ENCODE measurements around the gene BTN2A1.

The BTN2A1 gene

DNA sequence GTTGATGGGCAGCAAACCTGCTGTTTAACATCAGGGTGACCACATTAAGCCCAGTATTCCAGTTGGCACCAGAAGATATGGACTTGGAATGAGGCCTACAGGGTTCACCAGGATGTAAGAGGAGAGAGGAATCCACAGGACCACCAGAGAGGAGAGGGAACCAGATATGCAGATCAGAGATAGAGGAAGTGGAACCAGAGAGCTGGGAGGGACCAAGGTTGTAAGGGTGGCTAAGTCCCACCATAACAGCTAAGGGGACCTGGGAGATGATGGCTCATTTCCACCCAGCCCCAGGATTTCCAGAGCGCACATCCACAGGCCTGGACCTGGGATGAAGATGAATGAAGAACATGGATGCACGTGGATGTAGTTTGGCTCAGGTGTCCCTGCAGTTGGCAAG is 11.1 kb downstream of the BTN2A1 start:
- DNase-seq (ENCODE audit: low spot score) = no peak

DNA sequence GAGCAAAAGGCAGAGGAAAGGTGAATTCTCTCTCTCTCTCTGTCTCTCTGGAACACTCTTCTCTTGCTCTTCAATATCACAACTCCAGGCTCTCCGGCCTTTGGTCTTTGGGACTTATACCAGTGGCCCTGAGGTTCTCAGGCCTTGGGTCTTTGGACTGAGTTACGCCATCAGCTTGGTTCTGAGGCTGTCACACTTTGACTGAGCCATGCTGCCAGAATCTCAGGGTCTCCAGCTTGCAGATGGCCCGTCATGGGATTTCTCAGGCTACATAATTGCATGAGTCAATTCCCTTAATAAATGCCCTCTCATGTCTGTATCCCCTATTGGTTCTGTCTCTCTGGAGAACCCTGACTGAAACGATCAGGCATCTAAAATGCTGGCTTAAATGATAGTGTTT is 12.9 kb downstream of the BTN2A1 start:
- no peak for DNase-seq (ENCODE audit: low spot score)

DNA sequence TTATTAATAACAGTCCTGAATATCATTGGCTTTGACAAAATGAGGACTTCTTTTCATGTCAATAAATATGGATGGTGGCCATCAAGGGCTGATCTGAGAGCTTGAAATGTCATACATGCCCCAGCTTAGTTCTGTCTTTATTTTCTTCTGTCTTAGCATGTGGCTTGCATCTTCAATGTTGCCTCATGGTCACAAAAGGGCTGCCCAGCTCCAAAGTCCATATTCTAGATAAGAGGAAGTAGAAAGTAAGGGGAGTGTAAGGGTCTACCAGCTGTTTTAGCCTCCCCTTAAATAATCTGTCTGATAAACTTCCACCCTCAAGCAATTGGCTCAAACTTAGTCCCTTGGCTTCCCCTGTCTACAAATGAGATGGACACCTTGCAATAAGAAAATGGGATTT is 14.2 kb downstream of the BTN2A1 start:
- no peak for DNase-seq (ENCODE audit: low spot score)

DNA sequence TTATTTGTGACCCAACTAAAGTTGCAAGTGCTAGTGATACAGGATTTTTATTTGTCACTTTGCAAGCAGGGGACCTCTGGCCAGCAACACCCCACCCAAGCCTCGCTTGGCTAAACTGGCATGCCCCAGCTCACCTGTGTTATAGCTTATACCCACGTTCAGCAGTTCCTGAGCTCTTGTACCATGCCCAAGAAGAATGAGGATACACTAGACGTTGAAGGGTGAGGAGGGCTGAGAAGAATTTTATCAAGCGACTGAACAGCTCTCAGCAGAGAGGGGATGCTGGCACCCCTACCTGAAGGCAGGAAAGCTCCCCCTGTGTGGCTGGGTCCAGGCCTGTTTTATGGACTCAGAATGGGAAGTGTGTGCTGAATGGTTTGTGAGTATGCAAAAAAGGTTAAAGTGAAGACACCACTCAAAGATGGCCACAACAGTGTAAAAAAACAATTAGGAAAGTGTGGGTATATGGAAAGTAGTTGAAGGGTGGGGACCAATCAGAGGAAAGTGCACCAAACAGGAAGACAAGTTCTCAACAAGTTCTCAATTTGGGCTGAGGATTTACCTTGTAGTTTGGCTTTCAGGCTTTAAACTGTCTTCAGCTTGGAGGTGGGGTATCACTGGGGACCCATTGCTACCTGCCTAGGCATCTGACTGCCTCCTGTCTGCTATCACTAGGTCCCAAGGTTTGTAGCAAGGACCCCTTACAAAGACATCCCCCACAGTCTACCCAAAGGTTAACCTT is 15.0 kb downstream of the BTN2A1 start:
- no peak for DNase-seq (ENCODE audit: low spot score)

DNA sequence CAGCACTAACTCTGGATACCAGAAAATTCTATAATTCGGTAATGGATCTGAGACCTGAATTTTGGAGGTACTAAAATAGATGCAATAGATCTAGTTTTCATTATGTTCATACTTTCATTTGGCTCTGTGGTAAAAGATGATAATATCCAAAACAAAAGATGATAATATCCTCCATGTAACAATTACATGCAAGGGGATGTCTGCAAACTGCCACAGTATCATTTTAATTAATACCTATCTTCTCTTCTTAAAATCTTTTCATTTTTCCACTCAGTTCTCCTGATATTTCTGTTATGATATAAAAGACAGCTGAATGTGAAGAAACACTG is 15.6 kb downstream of the BTN2A1 start:
- no peak for DNase-seq (ENCODE audit: low spot score)

DNA sequence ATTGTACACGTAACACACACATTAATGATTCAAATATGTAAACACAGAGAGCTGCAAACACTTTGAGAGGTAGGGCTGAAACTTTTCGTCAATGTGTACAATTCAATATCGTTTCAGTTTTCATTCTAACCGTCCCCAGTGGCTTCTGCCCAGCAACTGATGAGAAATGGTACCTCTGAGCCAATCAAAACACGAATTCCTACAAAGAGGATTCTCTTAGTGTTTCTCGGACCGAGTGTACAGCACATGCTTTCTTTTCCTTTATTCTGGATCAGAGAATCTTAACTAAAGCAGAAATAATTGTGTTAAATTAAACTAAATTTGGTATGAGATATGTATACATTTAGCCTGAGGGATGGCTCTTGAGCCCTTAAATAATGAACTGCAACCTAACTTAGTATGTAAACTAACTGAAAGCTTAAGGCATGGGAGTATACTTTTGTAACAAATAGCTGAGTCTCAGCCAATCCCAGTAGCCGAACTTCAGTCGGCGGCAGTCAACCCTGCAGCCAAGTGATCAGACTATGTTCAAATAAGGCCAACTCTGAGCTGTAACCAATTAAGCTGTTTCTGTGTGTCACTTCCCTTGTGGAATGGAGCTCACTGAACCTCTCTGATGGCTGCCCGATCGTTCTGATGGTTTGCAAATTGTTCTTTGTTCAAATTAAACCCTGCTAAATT is 16.1 kb downstream of the BTN2A1 start:
- DNase-seq (ENCODE audit: low spot score) = peak; percentile 90

DNA sequence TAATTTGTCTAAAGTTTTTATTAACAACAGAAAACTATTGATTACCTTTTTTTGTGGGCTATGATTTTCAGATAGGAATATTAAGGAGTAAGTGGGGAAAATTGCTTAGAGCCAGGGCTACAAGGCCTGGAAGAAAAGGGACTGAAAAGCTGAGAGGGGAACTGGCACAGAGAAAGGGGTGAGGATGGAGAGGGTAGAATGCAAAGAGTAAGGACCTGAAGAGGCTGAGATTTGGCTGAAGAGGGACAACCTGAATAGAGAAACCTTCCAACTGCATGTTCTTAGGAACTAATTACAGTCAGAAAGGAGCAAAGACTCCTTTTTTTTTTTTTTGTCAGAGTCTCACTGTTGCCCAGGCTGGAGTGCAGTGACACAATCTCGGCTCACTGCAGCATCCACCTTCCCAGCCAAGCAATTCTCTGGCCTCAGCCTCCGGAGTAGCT is 16.7 kb downstream of the BTN2A1 start:
- DNase-seq (ENCODE audit: low spot score) = peak; percentile 16

DNA sequence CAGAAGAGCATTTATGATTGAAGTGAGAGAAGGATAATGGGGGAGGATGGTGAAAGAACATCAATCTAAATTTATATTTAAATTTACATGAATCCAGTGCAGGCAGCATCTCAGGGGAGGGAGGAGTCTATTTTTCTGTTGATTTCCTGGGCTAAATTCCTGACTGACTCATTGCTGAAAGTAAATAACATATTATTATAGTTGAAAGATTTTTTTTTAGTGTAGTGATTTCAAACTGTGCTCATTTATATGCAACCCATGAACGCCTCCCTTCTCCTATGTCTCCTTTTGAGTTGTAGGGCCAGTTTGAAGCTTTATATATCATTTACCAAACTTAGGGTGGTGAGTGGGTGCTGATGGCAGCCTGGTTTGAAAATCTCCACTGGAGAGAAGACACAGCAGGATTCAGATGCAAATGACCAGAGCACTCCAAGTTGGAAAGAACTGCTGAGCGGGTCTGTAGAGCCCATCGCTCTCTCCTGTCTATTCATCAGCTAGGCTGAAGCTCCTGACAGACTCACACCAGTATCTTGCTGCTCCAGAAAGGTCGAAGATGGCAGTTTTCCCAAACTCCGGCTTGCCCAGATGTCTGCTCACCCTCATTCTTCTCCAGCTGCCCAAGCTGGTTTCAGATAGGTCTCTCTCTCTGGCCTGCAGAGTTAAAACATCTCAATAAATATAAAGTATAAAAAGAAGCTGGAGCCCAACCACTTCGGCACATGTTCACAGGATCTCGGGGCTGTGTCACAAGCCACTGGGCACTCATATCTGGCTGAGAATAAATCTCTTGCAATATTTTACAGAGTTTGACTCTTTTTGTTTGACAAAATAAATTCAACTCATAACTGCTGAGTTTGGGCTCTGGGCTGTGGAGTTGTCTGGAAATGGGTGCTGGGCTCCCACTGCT is 18.3 kb downstream of the BTN2A1 start:
- DNase-seq (ENCODE audit: low spot score) = peak; percentile 29

DNA sequence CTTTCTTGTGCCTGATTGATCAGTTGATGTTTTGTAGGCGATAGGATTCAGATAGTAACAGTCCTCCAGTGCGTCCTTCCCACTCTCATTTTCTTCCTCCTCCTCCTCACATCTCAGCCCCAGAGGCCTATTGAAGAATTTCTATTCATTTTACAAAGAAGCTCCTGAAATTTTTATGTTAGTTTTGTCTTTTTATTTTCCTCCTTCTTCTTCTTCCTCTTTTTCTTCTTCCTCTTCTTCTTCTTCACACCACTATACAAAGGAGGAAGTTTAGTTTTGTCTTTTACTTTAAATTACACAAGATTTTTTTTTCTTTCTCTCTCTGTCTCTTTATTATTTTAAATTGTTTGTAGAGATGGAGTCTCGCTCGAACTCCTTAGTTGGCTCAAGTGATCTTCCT is 19.1 kb downstream of the BTN2A1 start:
- no peak for DNase-seq (ENCODE audit: low spot score)

DNA sequence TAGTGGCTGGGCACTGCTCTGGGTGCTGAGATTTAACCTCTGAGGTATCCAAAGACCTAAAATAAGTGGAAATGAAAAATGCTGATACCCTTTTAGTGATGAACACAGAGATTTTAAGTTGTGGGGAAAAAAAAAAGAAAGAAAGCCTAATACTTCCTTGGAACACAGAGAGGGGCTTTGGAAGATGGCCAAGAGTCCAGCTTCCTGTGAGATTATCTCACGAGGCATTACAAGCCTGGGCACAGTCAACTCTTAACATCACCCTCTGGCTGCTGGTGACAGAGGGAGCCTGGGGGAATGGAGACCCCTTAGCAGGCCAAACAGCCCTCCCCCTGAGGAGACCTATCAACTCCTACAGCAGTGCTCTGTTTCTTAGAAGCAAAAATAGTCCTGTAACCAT is 19.7 kb downstream of the BTN2A1 start:
- DNase-seq (ENCODE audit: low spot score) = no peak

DNA sequence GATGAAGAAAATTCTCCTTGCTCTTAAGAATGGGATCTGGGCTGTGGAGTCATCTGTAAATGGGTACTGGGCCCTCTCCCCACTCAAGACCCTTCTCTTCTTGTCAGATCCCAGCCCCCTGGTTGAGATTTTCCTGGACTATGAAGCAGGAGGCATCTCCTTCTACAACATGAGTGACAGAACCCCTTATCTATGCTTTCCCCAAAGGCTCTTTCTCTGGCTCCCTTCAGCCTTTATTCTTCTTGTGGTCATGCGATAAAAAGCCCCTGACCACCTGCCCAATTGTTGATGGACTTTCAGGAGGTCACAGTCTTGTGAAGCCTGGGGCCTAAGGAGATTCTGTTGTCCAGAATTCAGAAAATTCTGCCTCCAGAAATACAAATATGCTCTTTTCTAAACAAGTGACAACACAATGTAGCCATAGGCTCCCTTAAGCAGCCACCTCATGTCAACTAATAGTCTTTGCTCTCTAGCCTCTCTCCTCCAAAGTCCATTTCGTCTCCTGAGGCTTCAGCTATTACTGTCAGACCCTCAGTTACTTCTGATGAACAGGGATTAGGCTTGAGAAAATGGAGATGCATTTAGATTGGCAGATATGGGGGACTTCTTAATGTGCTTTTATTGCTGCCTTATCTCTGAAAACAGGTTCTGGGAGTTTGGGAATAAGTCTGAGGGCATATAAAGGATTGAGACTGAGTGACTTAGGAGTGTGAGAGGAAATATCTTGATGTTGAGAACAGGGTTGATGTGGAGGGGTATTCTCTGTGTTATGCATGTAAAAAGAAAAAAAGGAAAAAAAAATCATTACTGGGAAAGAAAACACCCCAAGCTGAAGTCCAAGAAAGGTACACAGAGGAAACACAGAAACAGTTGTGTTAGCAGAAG is 20.6 kb downstream of the BTN2A1 start:
- no peak for DNase-seq (ENCODE audit: low spot score)

DNA sequence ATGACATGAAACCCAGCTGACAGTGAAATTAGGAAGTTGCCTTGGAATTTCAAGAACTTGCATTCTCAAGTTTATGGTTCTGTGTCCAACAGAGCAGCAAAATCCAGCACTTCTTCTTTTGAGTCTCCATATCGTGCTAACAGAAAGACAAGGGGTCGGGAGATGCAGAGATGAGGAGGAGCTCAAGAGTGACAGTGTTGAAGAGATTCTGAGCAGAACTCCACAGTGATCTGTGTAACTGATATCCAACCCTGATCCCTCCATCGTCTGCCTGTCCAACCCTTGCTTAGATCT is 21.2 kb downstream of the BTN2A1 start:
- no peak for DNase-seq (ENCODE audit: low spot score)

DNA sequence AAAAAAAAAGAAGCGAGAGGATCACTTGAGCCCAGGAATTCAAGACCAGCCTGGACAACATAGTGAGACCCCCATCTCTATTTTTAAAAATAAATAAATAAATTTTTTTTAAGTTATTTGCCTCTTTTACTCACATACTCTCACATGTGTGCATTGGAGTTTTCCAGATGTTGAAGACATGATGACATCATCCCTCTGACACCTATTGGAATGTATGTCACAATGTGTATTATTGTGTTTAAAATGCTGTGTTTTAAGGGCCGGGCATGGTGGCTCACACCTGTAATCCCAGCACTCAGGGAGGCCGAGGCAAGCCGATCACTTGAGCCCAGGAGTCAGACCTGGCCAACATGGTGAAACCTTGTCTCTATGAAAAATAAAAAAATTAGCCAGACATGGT is 24.6 kb downstream of the BTN2A1 start:
- no peak for DNase-seq (ENCODE audit: low spot score)

DNA sequence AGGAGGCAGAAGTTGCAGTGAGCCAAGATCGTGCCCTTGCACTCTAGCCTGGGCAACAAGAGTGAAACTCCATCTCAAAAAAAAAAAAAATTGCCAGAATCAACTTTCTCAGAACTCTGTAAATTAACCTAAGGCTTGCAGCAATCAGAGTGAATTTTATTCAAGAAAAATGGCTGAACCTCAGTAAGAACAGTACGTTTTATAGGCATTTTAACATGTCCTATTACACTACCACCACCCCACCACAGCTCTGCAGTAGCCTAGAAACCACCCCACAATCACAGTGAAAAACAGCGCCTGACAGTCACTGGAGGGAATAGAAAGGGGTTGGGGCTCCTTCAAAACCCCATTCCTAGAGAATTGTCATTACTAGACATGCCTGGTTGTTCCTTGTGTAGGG is 26.0 kb downstream of the BTN2A1 start:
- DNase-seq (ENCODE audit: low spot score) = no peak

DNA sequence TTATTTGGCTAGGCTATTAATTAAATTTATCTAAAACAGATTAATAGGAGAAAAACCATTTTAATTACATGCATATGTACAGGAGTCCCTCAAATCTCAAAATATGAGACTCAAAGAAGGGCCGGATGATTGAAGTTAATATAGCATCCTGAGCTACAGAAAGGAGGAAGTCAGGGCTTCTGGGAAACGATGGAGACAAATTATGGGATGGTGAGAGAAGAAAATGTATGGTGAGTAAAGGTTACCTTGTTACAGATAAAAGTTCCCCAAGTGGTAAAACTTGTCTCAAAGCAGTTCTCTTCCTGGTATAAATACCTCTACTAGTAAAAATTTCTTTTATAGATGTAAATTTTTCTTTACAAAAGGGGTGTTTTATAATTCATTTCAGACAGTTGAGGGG is 26.4 kb downstream of the BTN2A1 start:
- DNase-seq (ENCODE audit: low spot score) = no peak

DNA sequence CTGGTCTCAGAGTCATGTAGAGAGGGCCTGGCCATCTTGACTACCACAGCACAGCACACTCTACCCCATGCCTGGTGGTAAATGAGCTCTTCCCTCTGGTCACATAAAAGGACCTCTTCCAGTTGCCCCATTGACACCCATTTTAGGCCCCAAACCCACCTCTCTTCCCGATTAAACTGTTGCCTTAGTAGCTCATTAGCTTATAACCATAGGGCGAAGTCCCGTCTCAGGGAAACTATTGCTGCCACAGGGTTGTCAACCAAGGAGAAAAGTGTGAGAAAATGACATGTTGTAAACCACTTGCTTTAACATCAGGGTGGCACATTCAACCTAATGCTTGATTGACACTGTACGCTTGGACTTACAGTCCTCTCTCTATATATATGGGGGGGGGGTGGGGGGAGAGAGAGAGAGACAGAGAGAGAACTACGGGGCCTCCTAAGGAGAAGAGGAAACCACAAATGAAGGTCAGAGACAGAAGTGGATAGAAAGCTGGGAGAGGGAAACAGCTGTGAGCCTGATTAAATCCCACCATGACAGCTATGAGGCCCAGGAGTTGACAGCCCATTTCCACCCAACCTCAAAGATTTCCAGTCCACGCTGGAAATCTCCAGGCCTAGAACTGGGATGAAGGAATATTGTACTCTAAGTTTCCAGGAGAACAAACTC is 27.5 kb downstream of the BTN2A1 start:
- no peak for DNase-seq (ENCODE audit: low spot score)

DNA sequence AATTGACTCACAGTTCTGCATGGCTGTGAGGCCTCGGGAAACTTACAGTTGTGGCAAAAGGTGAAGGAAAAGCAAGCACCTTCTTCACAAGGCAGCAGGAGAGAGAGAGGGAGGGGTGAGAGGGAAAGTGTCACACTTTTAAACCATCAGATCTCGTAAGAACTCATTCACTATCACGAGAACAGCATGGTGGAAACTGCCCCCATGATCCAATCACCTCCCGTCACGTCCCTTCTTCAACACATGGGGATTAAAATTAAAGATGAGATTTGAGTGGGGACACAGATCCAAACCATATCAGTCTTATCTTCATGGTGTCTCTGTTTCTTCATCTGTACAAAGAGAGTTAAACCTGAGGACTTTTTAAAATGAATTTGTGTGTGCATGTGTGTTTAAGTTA is 28.6 kb downstream of the BTN2A1 start:
- no peak for DNase-seq (ENCODE audit: low spot score)

DNA sequence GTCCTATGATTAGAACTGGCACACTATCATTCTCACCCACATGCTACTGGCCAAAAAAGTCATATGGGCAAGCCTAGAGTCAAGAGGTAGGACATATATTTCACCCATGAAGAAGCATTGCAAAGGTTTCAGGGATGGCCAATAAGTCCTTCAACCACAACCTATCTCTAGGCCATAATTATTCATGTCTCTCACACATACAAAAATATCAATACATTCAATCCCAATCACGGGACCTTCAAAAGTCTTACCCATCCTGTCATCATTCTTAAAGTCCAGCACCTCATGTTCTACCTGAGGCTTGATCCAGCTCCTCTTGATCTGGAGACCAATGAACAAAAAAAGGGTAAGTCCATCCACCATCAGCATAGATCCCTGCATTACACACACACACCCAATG is 29.7 kb downstream of the BTN2A1 start:
- DNase-seq (ENCODE audit: low spot score) = no peak

DNA sequence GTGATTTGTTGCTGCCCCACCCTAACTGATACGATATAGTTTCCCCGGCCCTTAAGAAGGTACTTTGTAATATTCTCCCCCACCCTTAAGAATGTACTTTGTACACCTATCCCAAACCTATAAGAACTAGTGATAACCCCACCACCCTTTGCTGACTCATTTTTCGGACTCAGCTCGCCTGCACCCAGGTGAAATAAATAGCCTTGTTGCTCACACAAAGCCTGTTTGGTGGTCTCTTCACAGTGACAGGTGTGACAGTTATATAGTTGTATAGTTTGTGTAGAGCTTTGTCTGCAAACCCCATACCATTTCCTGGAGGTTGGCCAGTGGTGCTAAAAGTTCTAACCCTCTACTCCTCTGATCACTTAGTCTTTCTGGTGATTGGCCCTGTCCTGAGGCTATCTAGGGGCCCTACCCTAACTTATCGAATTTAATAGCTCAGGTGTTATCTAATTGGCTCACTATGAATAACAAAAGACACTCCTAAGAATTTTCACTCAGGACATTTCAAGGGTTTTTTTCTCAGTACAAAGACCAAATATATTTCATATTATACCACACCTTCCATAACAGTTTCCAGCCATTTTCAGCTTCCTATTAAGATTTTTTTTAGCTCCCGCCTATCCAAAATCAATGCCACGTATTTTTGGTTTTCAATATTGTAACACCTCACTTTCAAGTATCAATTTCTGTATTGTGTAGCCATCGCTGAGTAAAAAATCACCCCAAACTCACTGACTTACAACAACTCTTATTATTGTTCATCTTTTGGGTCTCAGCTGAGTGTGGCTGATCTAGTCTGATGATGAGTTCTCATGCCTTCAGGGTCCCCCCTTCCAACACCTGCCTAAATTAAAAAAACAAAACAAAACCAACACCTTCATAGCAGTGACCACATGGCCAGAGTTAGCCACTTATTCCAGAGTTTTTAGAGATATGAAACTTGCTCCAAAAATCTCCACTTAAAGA is 32.5 kb downstream of the BTN2A1 start:
- no peak for DNase-seq (ENCODE audit: low spot score)

DNA sequence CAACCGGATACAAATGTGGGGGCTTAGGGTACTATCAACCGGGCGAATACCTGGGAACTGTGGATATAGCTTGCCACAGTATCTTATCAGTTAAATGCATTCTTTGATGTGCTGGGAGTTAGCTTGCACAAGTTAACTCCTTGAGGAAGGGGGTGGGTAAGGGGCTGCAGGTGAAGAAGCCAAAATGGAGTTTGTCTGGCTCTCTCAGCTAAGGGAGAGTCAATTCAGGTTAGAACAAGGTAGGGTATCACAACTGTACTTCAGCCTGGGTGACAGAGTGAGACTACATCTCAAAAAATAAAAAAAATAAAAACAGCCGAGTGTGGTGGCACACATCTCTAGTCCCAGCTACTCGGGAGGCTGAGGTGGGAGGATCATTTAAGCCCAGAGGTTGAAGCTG is 33.8 kb downstream of the BTN2A1 start:
- no peak for DNase-seq (ENCODE audit: low spot score)
